GM12878 (cell line): Measurements from ENCODE around the gene SNAPC3. TPM values are rescaled to one million over a fixed set of nuclear protein-coding genes. Genes with fewer than 3 reads are reported as not detected.

Experiments
- ATF7 ChIP-seq: fragments of 450-650 bp; IDR thresholded peaks from 2 replicates; pipeline ENCODE4 v1.6.1; 2016; ENCODE audit warnings: low read depth, mild to moderate bottlenecking
- BCL11A ChIP-seq: IDR thresholded peaks from 2 replicates; pipeline ENCODE4 v1.6.1; 2011; ENCODE audit warnings: low read depth, low read length
- BCLAF1 ChIP-seq: fragments of 450-650 bp; IDR thresholded peaks from 2 replicates; pipeline ENCODE4 v1.6.1; 2017; ENCODE audit warnings: antibody characterized with exemption, mild to moderate bottlenecking, moderate library complexity
- BHLHE40 ChIP-seq, 2 experiments: fragments of 450-650 bp in 1 of 2; IDR thresholded peaks; 2 replicates each; pipeline ENCODE4 v1.6.1; 2011 to 2017; ENCODE audit warnings: low read depth in 2 of 2, borderline replicate concordance in 1 of 2, improper control_type of control experiment in 1 of 2, low read length in 1 of 2, mild to moderate bottlenecking in 1 of 2
- CHD2 ChIP-seq: IDR thresholded peaks from 2 replicates; pipeline ENCODE4 v1.6.1; 2011; ENCODE audit warnings: low read depth, low read length, improper control_type of control experiment, borderline replicate concordance
- CHD4 ChIP-seq: fragments of 200-600 bp; sonication (generic); IDR thresholded peaks from 2 replicates; pipeline ENCODE4 v1.6.1; 2016; ENCODE audit warnings: mild to moderate bottlenecking
- CREB1 ChIP-seq: IDR thresholded peaks from 2 replicates; pipeline ENCODE4 v1.6.1; 2012; ENCODE audit warnings: low read depth, mild to moderate bottlenecking, inconsistent platforms
- CTCF ChIP-seq, 3 experiments: IDR thresholded peaks in 2 of 3; conservative IDR thresholded peaks in 1 of 3; 2 replicates each; pipeline ENCODE4 v1.5.1; 2011; ENCODE audit warnings: low read depth in 3 of 3, low read length in 3 of 3, mild to moderate bottlenecking in 3 of 3, control low read depth in 2 of 3, moderate library complexity in 2 of 3, inconsistent platforms in 1 of 3, mixed read lengths in 1 of 3; ENCODE audit not compliant: control insufficient read depth in 2 of 3, insufficient read depth in 1 of 3; ENCODE audit errors: extremely low read depth in 1 of 3
- EED ChIP-seq: sonication (generic); IDR thresholded peaks from 2 replicates; pipeline ENCODE4 v1.6.1; 2016; ENCODE audit warnings: antibody characterized with exemption, low read depth
- IKZF2 ChIP-seq, 2 experiments: fragments of 450-650 bp; IDR thresholded peaks; 2 replicates each; pipeline ENCODE4 v1.6.1; 2017; ENCODE audit warnings: mild to moderate bottlenecking in 2 of 2, moderate library complexity in 2 of 2
- LARP7 ChIP-seq: fragments of 450-650 bp; IDR thresholded peaks from 2 replicates; pipeline ENCODE4 v1.6.1; 2017; ENCODE audit warnings: mild to moderate bottlenecking
- NFXL1 ChIP-seq: fragments of 450-650 bp; IDR thresholded peaks from 2 replicates; pipeline ENCODE4 v1.6.1; 2017; ENCODE audit warnings: antibody characterized with exemption, mild to moderate bottlenecking, borderline replicate concordance
- NR2C1 ChIP-seq: fragments of 450-650 bp; IDR thresholded peaks from 2 replicates; pipeline ENCODE4 v1.6.1; 2017; ENCODE audit warnings: antibody characterized with exemption, mild to moderate bottlenecking, moderate library complexity
- NR2F1 ChIP-seq: fragments of 450-650 bp; conservative IDR thresholded peaks from 2 replicates; pipeline ENCODE4 v1.6.1; 2017; ENCODE audit warnings: mild to moderate bottlenecking
- RELA ChIP-seq: fragments of 450-650 bp; IDR thresholded peaks from 2 replicates; pipeline ENCODE4 v1.8.0; 2014; ENCODE audit warnings: borderline replicate concordance; ENCODE audit not compliant: partially characterized antibody
- TCF12 ChIP-seq: IDR thresholded peaks from 2 replicates; pipeline ENCODE4 v1.6.1; 2011; ENCODE audit warnings: low read depth, mild to moderate bottlenecking, low read length
- ZZZ3 ChIP-seq: IDR thresholded peaks from 2 replicates; pipeline ENCODE4 v1.6.1; 2011; ENCODE audit warnings: low read depth; ENCODE audit not compliant: control insufficient read depth, insufficient read length
- polyA plus RNA-seq, 11 experiments: library from polyadenylated mRNA; depleted of rRNA in 4 of 11; unstranded in 6 of 11; stranded (reverse) in 5 of 11; fragments of >200 nt; fragmentation: Nextera tagmentation in 4 of 11; fragmentation: Illumina TruSeq in 1 of 11; extraction: Ambion mirVana in 4 of 11; extraction: Trizol in 1 of 11; gene quantifications; 1 replicate in 1 of 11; 2 replicates in 10 of 11; pipeline versions ENCODE4 v1.2.1 to v1.2.3, GENCODE V29; 2011 to 2016; ENCODE audit warnings: inconsistent platforms in 2 of 11, missing spikeins in 2 of 11, low read depth in 1 of 11
- total RNA-seq, 4 experiments: library from RNA; depleted of rRNA in 3 of 4; stranded (reverse); fragments of >200 nt in 3 of 4; fragmentation: Illumina TruSeq in 1 of 4; extraction: Trizol in 1 of 4; gene quantifications; 2 replicates each; pipeline versions ENCODE4 v1.2.1 to v1.2.3, GENCODE V29; 2013 to 2021
- TF ChIP-seq, protein P1 (sequence below): fragments of 450-650 bp; formaldehyde crosslinking; IDR thresholded peaks from 2 replicates; pipeline ENCODE4 v1.4.0; 2022; ENCODE audit warnings: mild to moderate bottlenecking, moderate library complexity
- TF ChIP-seq, protein P2 (sequence below): fragments of 450-650 bp; IDR thresholded peaks from 2 replicates; pipeline ENCODE4 v1.6.1; 2016; ENCODE audit warnings: mild to moderate bottlenecking, moderate library complexity, borderline replicate concordance

The SNAPC3 gene
- total and polyA plus RNA-seq, 10 of the 15 experiments (the other 5 are each of a cell fraction or from before 2014, with no cell fraction given): 5.7 to 47.4 (median 24.6) TPM

GRCh38 chr9:15426019-15426418 lies 3.3 kb downstream of the SNAPC3 start (continued):
- TF ChIP-seq CTCF (IDR thresholded peaks at IDR 0.05 in 2 of 3, conservative IDR thresholded peaks at IDR 0.05 in 1 of 3; ENCODE audit: control insufficient read depth in 2 of 3, extremely low read depth in 1 of 3, insufficient read depth in 1 of 3, low read depth in 3 of 3, low read length in 3 of 3) (no peak), NR2F1 (peak; percentile 83), RELA (no peak), NR2C1 (no peak), ZZZ3 (no peak), NFXL1 (no peak), EED (peak; percentile 84), ATF7 (0 out of 2 replicates have a peak, but pooled peaks have one; percentile 28), BCL11A (0 out of 2 replicates have a peak, but pooled peaks have one; percentile 47), TCF12 (0 out of 2 replicates have a peak, but pooled peaks have one; percentile 46), LARP7 (no peak), IKZF2 (IDR thresholded peaks at IDR 0.05) (peak; percentile 56 to 78), BHLHE40 (IDR thresholded peaks at IDR 0.05; ENCODE audit: borderline replicate concordance in 1 of 2, low read depth in 2 of 2, low read length in 1 of 2) (peak in 1 of 2 experiments; percentile 37; a peak in 1 of 4 replicates), BCLAF1 (no peak), CHD2 (no peak), CHD4 (no peak), CREB1 (0 out of 2 replicates have a peak, but pooled peaks have one; percentile 8)
- TF ChIP-seq, protein P1, sequence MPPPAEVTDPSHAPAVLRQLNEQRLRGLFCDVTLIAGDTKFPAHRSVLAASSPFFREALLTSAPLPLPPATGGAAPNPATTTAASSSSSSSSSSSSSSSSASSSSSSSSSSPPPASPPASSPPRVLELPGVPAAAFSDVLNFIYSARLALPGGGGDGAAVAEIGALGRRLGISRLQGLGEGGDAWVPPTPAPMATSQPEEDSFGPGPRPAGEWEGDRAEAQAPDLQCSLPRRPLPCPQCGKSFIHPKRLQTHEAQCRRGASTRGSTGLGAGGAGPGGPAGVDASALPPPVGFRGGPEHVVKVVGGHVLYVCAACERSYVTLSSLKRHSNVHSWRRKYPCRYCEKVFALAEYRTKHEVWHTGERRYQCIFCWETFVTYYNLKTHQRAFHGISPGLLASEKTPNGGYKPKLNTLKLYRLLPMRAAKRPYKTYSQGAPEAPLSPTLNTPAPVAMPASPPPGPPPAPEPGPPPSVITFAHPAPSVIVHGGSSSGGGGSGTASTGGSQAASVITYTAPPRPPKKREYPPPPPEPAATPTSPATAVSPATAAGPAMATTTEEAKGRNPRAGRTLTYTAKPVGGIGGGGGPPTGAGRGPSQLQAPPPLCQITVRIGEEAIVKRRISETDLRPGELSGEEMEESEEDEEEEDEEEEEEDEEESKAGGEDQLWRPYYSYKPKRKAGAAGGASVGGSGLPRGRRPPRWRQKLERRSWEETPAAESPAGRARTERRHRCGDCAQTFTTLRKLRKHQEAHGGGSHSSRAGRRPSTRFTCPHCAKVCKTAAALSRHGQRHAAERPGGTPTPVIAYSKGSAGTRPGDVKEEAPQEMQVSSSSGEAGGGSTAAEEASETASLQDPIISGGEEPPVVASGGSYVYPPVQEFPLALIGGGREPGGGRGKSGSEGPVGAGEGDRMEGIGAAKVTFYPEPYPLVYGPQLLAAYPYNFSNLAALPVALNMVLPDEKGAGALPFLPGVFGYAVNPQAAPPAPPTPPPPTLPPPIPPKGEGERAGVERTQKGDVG: no peak
- TF ChIP-seq, protein P2, sequence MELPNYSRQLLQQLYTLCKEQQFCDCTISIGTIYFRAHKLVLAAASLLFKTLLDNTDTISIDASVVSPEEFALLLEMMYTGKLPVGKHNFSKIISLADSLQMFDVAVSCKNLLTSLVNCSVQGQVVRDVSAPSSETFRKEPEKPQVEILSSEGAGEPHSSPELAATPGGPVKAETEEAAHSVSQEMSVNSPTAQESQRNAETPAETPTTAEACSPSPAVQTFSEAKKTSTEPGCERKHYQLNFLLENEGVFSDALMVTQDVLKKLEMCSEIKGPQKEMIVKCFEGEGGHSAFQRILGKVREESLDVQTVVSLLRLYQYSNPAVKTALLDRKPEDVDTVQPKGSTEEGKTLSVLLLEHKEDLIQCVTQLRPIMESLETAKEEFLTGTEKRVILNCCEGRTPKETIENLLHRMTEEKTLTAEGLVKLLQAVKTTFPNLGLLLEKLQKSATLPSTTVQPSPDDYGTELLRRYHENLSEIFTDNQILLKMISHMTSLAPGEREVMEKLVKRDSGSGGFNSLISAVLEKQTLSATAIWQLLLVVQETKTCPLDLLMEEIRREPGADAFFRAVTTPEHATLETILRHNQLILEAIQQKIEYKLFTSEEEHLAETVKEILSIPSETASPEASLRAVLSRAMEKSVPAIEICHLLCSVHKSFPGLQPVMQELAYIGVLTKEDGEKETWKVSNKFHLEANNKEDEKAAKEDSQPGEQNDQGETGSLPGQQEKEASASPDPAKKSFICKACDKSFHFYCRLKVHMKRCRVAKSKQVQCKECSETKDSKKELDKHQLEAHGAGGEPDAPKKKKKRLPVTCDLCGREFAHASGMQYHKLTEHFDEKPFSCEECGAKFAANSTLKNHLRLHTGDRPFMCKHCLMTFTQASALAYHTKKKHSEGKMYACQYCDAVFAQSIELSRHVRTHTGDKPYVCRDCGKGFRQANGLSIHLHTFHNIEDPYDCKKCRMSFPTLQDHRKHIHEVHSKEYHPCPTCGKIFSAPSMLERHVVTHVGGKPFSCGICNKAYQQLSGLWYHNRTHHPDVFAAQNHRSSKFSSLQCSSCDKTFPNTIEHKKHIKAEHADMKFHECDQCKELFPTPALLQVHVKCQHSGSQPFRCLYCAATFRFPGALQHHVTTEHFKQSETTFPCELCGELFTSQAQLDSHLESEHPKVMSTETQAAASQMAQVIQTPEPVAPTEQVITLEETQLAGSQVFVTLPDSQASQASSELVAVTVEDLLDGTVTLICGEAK: no peak
